NB4 (cell line): ENCODE data around the gene DDX42.

ENCODE experiments used
- CTCF ChIP-seq: IDR thresholded peaks from one replicate; pipeline ENCODE4 v1.5.1; 2012; ENCODE audit warnings: low read depth, low read length
- MYC ChIP-seq: IDR thresholded peaks from 2 replicates; pipeline ENCODE4 v1.6.1; 2011; ENCODE audit warnings: low read depth, low read length
- POLR2A ChIP-seq: IDR thresholded peaks from 2 replicates; pipeline ENCODE4 v1.6.1; 2011; ENCODE audit warnings: mild to moderate bottlenecking; ENCODE audit not compliant: insufficient read length; ENCODE audit errors: extremely low read depth

DNA sequence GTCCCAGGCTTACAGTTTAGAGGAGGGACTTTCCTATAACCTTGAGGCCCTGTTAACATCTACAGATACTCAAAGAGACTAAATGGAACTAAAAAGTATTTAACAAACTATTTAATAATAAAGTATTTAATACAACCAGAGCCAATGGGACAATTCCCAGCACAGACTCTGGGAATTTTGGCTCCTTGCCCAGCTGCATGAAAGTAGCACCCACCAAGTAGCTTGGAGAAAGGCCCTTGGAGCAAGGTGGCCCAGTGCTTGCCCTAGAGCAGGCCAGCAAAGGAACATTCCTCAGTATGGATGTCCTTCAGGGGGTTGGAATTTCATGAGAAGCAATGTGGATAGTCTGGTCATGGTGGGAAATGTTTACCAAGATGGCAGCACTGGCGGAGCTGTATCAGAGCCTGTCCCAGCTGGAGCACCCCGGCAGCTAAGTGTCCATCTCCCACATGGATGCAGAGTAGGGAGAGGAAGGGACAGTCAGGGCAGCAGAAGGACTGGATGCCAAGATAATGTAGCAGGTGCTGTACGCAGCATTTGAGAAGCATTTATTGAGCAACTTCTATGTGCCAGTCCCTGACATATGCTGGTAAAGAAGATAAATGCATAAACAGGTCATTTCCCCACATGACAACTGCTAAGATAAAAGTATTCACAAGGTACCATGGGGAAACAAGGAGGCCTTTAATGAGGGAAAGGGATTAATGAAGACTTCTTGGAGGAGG, 73.7 kb downstream of the DDX42 start:
- no peak for TF ChIP-seq CTCF
- no peak for TF ChIP-seq POLR2A
- no peak for TF ChIP-seq MYC
